NCI-H524 (cell line): Measurements from ENCODE around the gene TMEM101.
"Not testable (repeated sequence)": the region's sequence is repeated elsewhere in the genome, so short reads cannot be mapped to it uniquely, and the experiment has no call there.

ENCODE experiments used
- DNase-seq, 2 experiments: peaks; one replicate each; lab custom pipeline; 2025; lab: John Stamatoyannopoulos, UW

Gene TMEM101

GRCh38 chr17:44023545-44024270 lies 8.9 kb upstream of the TMEM101 start:
- no peak for DNase-seq

- no peak for DNase-seq
Observed at GRCh38 chr17:44022246-44022645, 7.5 kb upstream of the TMEM101 start.

- not testable (repeated sequence) for DNase-seq
Observed at GRCh38 chr17:44021227-44021626, 6.5 kb upstream of the TMEM101 start.

GRCh38 chr17:44014133-44014436 lies 678 bp downstream of the TMEM101 start:
- no peak for DNase-seq

GRCh38 chr17:44012874-44013273 lies 1.9 kb downstream of the TMEM101 start:
- no peak for DNase-seq

GRCh38 chr17:44012391-44012790 lies 2.4 kb downstream of the TMEM101 start:
- no peak for DNase-seq

- no peak for DNase-seq
Observed at GRCh38 chr17:44011876-44012275, 2.9 kb downstream of the TMEM101 start.

- DNase-seq = no peak
Observed at GRCh38 chr17:44010966-44011647, 3.7 kb downstream of the TMEM101 start.

GRCh38 chr17:44008205-44008909 lies 6.4 kb downstream of the TMEM101 start:
- no peak for DNase-seq

GRCh38 chr17:44007346-44008204 lies 7.2 kb downstream of the TMEM101 start:
- DNase-seq = no peak

- peak; percentile 96 to 98 for DNase-seq
Observed at GRCh38 chr17:44006598-44007345, 8.0 kb downstream of the TMEM101 start.

- peak in 1 of 2 experiments; percentile 64 for DNase-seq
Observed at GRCh38 chr17:44006272-44006597, 8.5 kb downstream of the TMEM101 start.

GRCh38 chr17:44005527-44006271 lies 9.1 kb downstream of the TMEM101 start:
- peak; percentile 41 to 77 for DNase-seq

GRCh38 chr17:44004761-44005526 lies 9.8 kb downstream of the TMEM101 start:
- DNase-seq = peak in 1 of 2 experiments; percentile 51

GRCh38 chr17:44004077-44004760 lies 10.5 kb downstream of the TMEM101 start, which contains the start of gene NAGS:
NAGS (plus strand) TSS chr17:44004622; CDS start chr17:44004664, 42 bp downstream.
- peak; percentile 52 to 54 for DNase-seq

GRCh38 chr17:44002141-44002848 lies 12.5 kb downstream of the TMEM101 start:
- DNase-seq = no peak

GRCh38 chr17:44001461-44001920 lies 13.3 kb downstream of the TMEM101 start:
- no peak for DNase-seq

GRCh38 chr17:44000871-44001460 lies 13.8 kb downstream of the TMEM101 start:
- no peak for DNase-seq
